Ramos (cell line): Measurements from ENCODE around the gene TRPC4AP.
"Not testable (repeated sequence)": the region's sequence is repeated elsewhere in the genome, so short reads cannot be mapped to it uniquely, and the experiment has no call there.

Experiments used
- in situ Hi-C: fragments of 300-500 bp; cut with MboI; formaldehyde crosslinking; loops from one replicate; pipeline ENCODE4 v1.14.3; 2022; ENCODE audit warnings: low sequenced_read_pairs; ENCODE audit not compliant: unreplicated experiment

TRPC4AP gene

DNA sequence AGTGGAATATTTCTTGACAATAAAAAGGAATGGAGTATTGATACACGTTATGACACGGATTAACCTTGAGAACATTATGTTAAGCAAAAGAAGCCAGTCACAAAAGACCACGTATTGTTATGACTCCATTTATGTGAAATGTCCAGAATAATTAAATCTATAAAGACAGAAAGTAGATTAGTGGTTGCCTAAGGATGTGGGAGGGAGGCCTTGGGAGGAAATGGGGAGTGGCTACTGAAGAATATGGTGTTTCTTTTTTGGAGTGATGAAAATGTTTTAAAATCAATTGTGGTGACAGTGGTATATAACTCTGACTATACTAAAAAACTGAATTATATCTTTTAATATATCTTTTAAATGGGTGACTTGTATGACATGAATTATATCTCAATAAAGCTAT lies 30.1 kb downstream of the TRPC4AP start:
- in situ Hi-C loops = loop anchor here (10.0 kb wide), 1 partner anchor 62 kb away; no protein-coding TSS in a partner anchor

GRCh38 chr20:35060168-35060567 lies 32.4 kb downstream of the TRPC4AP start:
- in situ Hi-C loops = loop anchor here (10.0 kb wide), 1 partner anchor 65 kb away; no protein-coding TSS in a partner anchor

DNA sequence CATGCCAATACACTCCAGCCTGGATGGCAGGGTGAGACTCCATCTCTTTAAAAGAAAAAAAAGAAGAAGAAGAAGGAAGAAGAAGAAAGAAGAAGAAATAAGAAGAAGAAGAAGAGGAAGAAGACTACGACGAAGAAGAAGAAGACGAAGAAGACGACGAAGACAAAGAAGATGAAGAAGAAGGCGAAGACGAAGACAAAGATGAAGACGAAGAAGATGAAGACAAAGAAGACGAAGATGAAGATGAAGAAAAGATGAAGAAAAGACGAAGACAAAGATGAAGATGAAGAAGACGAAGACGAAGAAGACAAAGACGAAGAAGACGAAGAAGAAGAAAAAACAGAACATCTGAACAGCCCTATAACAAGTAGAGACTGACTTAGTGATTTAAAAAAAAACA lies 33.0 kb downstream of the TRPC4AP start:
- in situ Hi-C loops = loop anchor here (10.0 kb wide), 1 partner anchor 65 kb away; no protein-coding TSS in a partner anchor

- in situ Hi-C loops = no loop called here
These were observed 33.5 kb downstream of the TRPC4AP start for GRCh38 chr20:35059110-35059509.

- in situ Hi-C loops = no loop called here
These were observed 36.9 kb downstream of the TRPC4AP start for GRCh38 chr20:35055445-35056276.

DNA sequence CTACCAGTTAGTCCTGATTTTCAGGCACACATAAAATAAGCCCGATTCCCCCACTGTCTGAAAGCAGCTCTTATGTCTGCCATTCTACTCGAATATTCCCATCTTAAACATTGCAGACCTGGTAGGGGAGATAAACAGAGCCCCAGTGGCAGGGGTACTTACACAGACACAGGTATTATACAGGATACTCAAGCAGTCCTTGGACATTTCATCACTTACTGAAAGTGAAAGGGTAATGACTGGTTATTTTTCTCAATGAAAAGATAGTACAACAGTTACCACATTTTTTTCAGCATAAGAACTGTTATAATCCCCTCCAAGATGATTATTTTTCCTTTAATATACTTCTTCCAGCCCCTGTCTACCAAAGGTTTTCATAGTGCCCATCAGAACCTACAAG lies 37.8 kb downstream of the TRPC4AP start:
- in situ Hi-C loops = no loop called here

DNA sequence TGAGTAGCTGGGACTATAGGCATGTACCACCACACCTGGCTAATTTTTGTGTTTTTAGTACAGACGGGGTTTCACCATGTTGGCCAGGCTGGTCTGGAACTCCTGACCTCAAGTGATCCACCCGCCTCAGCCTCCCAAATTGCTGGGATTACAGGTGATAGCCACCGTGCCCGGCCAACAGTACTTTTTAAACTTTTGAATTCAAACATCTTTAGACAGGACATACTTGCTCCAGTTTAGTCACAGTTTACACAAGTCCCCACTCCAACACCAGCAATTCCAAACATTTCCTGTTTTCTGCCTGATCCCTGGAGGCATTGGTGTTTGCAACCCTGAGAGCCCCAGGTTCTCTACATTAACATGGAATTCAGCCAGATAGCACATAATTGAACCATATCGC lies 40.0 kb downstream of the TRPC4AP start:
- in situ Hi-C loops = not testable (repeated sequence)

- in situ Hi-C loops = no loop called here
These were observed 42.7 kb downstream of the TRPC4AP start for GRCh38 chr20:35049776-35050352.

- in situ Hi-C loops = no loop called here
These were observed 43.9 kb downstream of the TRPC4AP start for GRCh38 chr20:35048739-35049138.

DNA sequence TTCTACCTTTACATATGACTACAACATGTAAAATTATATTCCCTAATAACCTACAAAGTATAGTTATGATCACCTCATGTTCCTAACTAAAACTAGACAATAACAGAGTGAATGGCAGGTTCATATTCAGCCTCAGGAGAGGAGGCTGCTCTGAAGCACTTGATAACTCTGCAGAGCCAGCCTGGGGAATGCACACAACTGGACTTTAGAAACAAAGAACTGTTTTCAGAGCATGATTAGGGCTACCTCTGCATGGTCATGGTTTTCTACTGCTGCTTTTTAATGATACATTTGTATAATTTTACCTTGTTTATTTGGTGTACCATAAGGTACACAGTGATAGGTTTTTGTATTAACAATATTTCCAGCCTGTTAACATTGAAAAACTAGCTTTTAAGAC lies 50.3 kb downstream of the TRPC4AP start:
- in situ Hi-C loops = no loop called here

DNA sequence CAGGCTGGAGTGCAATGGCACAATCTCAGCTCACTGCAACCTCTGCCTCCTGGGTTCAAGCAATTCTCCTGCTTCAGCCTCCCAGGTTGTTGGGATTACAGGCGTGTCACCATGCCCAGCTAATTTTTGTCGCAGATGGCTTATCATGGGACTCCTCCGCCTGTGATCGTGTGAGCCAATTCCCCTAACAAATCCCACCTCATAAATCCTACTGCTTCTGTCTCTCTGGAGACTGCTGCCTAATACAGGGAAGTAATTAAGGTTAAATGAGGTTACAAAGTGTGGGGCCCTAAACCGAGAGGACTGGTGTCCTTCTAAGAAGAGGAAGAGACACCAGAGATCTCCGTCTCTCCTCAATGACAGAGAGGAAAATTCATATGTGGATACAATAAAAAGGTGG lies 52.0 kb downstream of the TRPC4AP start:
- in situ Hi-C loops = no loop called here

DNA sequence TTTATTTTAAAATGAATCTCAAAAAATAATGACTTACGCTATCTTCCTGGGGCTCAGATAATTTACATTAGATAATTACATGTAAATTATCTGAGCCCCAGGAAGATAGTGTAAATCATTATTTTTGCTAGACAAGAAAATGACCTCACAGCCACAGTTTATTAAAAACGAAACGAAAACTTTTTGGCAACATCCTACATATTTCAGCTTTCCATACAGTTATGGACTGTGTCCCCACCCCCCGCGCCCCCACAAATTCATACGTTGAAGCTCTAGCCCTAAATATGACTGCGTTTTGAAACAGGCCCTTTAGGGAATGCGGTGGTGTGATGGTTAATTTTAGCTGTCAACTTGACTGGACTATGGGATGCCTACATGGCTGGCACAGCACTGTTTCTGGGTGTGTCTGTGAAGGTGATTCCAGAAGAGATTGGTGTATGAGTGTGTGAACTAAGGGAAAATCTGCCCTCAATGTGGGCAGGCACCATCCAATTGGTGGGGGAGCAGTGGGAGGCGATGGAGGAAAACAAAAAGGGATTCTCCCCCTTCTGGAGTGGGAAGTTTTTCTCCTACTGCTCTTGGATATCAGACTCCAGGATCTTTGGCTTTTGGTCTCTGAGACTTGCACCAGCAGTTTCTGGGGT lies 52.6 kb downstream of the TRPC4AP start:
- in situ Hi-C loops = no loop called here

DNA sequence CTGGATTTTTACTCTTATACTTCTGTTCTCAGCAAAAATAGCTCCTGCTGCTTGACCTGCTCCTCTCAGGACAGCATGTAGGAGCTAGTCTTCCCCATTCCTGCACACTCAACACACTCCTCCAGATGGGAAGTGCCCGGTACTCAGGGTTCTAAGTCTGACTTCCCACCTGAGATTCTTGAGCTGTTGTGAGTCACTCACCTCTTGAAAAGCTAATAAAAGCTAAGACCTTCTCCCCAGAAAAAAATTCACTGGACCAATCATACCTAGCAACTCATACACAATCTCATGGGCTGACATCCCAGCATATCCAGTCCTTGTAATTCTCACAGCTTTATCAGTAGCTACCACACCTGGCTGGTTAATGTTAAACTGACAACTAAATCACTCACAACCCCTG lies 53.5 kb downstream of the TRPC4AP start:
- in situ Hi-C loops = no loop called here

GRCh38 chr20:35034145-35034544 lies 58.5 kb downstream of the TRPC4AP start:
- in situ Hi-C loops = no loop called here

- in situ Hi-C loops = no loop called here
These were observed 62.5 kb downstream of the TRPC4AP start for GRCh38 chr20:35030136-35030535.

DNA sequence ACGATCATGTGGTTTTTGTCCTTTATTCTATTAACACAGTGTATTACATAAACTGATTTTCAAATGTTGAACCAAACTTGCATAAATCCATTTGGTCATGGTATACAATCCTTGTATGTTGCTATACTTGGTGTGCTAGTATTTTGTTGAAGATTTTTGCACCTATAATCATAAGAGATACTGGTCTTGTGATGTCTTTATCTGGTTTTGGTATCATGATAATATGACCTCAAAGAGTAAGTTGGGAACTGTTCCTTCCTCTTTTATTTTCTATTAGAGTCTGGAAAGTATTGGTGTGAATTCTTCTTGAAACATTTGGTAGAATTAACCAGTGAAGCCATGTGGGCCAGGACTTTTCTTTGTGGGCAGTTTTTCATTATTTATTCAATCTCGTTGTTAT lies 65.3 kb downstream of the TRPC4AP start:
- in situ Hi-C loops = no loop called here

DNA sequence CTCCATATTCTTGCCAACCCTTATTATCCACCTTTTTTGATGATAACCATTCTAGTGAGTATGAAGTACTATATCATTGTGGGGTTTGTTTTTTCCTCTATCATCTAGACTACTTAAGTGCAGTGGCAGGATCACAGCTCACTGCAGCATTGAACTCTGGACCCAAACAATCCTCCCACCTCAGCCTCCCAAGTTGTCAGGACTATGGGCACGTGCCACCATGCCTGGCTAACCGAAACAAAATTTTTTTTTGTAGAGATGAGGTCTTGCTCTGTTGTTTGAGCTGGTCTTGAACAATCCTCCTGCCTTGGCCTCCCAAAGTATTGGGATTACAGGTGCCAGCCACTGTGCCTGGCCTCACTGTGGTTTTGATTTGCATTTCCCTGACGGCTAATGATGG lies 67.5 kb downstream of the TRPC4AP start:
- in situ Hi-C loops = no loop called here

GRCh38 chr20:35023624-35024023 lies 69.0 kb downstream of the TRPC4AP start:
- in situ Hi-C loops = no loop called here

DNA sequence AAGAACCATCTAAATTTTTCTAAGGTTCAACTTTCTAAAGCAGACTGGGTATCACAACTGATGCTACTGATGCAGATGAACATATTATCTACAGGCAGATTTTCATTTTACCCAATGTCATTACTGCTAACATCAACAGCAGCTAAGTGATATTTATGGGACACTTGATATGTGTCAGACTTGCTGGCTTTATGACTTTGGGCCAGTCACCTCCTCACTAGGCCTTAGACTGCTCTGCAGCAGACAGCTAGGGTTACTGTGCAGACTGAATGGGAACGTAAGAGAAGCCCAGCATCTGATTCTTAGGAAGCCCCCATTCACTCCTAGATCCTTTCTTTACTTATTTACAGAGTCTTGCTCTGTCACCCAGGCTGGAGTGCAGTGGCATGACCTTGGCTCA lies 70.8 kb downstream of the TRPC4AP start:
- in situ Hi-C loops = no loop called here

DNA sequence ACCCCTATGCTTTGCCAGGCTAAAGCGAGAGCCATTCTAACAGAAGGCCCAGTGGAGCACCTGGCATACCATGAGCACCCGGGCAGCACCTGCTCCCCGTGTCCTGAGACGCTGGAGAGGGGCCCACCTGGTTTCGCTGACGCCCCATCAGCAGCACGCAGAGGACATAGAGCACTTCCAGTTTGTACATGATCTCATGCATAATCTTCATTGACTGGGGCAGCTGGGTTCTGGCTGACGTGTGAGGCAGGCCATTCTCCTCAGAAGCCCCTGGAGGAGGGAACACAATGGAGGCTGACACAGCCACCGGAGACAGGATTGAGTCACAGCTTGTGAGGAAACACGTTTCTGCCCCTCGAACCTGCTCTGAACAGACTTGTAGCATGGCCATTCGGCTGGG lies 71.5 kb downstream of the TRPC4AP start:
- in situ Hi-C loops = no loop called here
